ENCODE measurements around the gene AGR3.

The AGR3 gene

DNA sequence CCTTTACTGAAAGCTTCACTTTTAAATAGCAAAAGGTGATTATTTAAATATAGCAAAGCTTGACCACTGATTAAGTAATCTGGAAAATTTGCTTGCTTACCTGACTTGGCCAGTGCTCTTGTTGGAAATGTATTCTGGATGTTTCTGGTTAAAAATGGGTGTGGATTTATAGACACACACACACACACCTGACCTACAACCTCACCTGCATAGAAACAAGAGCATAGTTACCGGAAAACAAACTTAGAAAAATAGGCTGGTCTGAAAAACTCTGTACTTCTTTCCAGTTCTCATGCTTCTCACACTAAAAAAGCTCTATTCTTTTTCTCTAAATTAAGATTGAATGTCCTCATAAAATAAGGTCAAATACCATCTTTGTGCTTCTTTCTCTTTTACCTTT is at the start of gene AGR3:
TSS of gene AGR3 (minus strand) at position 140 of the 400 bp plus-strand sequence. CDS start 3,365 bp downstream, outside the sequence.
- no peak for DNase-seq (ENCODE audit: low read depth in 2 of 2)

DNA sequence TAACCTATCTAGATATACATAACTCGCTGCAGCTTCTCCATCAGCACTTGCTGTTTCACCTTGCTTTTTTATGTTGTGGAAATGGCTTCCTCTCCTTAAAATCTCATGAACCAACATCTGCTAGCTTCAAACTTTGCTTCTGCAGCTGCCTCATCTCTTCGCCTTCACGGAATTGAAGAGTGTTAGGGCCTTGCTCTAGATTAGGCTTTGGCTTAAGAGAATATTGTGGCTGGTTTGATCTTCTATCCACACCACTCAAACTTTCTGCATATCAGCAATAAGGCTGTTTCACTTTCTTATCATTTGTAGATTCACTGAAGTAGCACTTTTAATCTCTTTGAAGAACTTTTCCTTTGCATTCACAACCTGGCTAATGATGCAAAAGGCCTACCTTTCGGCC is 49.2 kb upstream of the AGR3 start:
- DNase-seq (ENCODE audit: low read depth in 2 of 2): no peak

DNA sequence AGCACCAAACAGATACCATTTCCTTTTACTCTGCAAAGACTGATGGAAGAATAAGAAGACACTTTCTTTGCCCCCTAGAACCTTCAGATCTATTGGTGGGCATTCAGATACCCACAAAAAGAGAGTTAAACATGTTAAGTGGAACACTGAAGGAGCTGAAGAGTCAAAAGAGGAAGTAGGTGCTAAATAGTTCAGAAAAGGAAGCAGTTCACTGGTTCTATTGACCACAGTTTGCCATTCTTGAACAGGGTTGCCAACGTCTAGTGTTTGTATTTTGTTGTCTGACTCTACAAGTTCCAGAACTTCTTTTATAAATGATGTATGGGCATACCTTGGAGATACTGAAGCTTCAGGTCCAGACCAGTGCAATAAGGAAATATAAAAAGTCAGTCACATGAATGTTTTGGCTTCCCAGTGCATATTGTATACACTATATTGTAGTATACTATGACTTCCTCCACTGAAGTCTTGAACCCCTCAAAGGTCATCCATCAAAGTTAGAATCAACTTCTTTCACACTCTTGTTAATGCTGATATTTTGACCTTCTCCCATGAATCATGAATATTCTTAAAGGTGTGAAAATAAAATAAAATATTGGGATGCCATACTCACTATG is 47.5 kb upstream of the AGR3 start:
- DNase-seq (ENCODE audit: low read depth in 2 of 2): no peak

DNA sequence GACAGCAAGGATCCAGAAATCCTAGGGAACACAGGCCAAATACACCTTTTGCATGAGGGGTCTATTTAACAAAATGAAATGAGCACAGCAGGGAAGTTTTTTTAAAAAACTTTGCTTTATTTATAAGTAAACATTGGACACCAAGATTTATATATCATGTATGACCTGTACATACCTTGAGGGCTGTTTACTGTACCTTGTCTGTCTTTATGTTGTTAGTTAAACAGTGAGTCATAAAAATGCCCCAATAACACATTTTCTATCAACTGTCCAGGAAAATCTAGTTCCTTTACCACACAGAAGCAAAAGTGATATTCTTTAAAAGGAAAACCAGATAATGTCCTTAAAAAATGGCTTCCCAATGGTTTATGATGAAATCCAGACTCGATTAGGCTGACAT is 45.1 kb upstream of the AGR3 start:
- DNase-seq (ENCODE audit: low read depth in 2 of 2): no peak

DNA sequence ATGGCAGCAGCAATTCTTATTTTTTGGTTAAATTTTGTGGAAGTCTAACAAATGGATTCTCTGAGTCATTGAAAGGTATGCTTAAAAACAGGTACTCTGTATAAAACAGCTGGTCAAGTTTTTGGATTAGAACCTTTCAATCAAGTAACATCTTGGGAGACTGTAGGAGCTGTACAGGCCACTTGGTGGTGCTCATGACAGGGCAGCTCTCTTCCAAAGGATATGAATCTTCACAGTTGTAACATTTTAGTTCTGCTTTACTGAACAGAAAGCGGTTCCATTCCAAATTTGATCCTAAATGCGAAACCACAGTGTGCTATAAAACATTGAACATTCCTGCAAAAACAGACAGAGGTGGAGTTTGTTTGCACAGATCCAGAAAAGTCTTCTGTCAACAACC is 44.5 kb upstream of the AGR3 start:
- DNase-seq (ENCODE audit: low read depth in 2 of 2): no peak

DNA sequence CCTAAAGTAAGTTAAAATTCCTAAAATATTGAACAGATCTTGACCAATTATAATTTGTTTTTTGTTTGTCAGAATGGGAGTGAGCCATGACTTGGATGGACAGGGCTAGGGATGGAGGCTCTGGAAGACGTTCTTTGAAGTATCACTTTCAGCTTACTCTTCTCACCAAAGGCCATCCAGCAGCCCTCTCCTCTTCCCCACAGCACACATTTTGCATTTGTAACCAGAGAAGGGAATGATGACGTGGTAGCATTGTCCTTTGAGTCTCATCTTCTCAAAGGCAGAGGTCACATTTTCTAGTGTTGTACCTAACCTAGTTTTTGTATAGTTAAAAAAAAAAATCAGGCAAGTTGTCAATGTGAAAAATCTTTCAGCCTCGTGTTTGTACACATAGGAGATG is 43.8 kb upstream of the AGR3 start:
- DNase-seq (ENCODE audit: low read depth in 2 of 2): no peak

DNA sequence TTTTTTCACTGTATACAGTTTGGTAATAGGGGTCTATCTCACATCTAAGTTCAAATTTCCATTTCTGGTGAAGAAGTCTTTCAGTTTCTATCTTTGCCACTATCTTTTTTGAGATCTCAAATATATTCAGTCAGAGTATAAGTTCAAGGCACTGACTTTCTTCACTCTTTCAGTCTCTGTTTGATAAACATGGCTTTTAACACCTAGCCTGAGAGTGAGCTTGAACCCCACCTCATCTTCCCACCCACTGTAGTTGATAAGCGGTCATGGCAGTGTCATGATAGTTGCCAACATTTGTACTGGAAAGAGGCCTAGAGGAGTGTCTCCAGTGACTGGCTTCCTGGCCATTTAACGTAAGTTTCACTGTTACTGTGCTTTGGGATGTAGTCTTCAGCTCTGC is 41.2 kb upstream of the AGR3 start:
- DNase-seq (ENCODE audit: low read depth in 2 of 2): no peak

DNA sequence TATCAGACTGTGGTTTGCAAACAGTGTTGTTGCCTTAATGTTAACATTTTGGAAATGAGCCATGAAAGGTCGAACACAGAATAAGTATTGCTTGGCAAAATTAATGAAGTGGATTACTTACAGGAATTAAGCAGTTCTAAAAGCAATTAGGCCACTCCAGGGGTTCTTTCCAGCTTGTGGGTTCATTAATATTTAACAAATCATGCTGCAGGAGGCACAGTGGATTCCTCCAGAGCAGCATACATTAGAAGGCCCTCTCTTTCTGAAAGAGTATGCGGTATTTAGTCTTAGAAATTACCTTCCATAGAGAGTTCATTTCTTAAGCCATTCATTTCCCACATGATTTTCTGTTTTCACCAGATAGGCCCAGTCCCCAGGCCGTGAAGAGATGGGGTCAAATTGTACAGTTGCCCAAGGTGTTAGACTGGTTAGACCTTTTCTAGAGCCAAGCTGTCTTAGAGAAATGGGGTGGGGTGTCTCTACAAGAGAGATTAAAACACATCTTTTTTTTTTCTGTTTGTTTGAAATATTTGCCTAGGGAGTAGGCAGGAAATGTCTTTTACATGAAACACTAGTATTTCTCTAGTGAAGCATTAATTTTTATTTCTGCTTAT is 40.0 kb upstream of the AGR3 start:
- DNase-seq (ENCODE audit: low read depth in 2 of 2): no peak

DNA sequence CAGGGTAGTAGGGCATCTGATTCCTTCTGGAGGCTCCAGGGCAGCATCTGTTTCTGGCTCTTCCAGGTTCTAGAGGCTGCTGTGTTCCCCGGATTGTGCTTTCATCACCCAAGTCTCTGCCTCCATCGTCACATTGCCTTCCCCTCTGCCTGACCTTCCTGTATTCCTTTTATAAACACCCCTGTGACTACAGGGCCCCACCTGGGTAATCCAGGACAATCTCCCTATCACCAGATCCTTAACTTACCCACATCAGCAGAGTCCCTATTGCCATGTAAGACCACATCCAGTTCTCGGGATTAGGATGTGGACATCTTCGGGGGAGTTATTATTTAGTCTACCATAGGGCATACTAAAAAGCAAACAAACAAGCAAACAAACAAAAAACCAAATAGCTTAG is 39.4 kb upstream of the AGR3 start:
- no peak for DNase-seq (ENCODE audit: low read depth in 2 of 2)

DNA sequence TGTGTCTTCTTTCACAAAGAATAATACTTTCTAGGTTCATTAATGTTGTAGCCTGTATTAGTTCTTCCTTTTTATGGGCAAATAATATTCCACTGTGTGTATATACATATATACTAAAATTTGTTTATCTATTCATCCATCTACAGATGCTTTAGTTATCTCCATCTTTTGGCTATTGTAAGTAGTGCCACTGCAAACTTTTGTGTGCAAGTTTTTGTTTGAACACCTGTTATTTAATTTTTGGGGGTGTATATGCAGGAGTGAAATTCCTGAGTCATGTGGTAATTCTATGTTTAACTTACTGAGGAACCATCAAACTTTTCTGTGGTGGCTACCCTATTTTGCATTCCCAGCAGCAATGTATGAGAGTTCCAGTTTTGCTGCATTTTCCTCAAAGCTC is 37.7 kb upstream of the AGR3 start:
- DNase-seq (ENCODE audit: low read depth in 2 of 2): no peak

DNA sequence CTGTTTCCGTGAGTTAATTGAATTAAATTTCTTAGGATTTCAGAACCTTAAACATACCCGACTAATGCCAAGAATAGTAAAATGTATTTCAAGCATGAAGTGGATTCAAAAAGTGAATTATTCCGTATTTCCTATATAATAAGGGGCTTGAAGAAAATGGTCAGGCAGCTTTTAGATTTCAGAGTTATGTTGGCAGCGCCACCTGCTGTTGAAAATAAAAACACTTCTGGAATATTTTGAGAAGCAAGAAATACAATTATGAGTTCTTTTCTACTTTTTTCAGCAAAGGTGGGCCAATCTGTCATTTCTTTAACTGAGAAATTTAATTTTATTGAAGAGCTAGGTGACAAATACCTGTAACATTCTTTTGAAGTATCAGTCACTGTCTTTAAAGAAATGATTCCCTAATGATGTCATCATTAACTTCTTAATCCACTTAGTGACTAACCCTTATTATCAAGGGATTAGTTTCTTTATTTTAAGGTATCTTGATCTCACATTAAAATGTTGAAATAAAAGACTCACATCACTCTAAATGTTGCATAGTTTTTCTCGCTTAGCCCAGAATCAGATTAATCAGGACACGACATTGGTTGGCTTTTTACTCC is 36.6 kb upstream of the AGR3 start:
- DNase-seq (ENCODE audit: low read depth in 2 of 2): no peak

DNA sequence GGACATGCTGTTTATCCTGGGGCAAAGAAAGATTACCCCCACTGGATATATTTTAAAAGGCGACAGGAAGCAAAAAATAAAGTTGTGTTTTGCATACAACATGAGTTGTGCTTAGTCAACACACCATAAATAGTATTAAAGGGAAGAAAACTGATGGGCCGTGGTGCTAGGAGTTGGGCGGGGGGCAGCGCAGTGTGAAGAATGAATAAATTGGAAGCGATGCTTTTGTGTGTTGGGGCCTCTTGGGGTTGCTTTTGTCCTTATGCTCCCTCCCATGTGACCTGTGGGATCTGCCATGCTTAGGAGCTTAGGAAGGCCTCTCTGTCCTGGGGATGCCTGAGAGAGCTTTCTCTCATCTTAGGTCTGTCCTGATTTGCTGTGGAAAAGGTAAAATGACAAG is 35.0 kb upstream of the AGR3 start:
- no peak for DNase-seq (ENCODE audit: low read depth in 2 of 2)

DNA sequence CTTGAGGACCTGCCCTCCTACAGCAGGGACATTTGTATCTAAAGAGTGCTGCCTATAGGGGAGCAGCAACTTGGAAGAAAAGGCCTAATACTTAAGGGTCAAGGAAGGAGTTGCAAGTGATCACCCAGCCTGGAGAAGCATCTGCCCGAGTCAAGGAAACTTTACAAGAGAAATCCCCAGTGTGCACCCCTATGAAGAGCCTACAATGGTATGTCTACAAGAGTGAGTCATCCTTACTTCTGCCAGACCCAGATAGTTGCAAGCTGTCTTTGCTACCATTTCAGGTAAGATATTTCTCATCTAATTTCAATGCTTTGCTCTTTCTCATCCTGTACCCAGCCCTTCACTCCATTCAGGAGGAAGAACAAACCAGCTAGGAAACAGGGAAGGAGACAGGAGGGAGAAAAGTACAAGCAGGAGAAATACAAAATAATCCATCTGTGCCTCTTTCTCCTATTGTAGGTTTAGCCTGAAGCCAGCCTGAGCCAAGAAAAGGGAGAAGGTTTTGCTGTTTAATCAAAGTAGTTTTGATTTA is 34.4 kb upstream of the AGR3 start:
- no peak for DNase-seq (ENCODE audit: low read depth in 2 of 2)

DNA sequence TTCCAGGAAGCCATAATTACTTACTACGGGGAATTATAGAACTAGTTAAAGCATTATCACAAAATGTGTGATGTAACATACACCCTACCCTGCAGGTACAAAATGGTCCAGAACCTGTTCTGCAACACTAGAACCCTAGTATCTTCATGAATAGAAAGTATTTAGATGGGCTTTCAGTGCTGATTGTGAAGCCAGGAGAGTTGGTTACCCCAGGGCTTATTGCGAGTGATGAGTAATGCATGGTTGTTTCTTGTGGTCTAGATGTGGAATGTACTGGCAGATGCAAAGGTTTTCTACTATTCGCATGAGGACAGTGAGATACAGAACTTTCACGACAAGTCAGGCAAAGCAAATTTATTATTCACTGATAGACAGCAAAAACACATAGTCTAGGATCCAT is 33.6 kb upstream of the AGR3 start:
- no peak for DNase-seq (ENCODE audit: low read depth in 2 of 2)

DNA sequence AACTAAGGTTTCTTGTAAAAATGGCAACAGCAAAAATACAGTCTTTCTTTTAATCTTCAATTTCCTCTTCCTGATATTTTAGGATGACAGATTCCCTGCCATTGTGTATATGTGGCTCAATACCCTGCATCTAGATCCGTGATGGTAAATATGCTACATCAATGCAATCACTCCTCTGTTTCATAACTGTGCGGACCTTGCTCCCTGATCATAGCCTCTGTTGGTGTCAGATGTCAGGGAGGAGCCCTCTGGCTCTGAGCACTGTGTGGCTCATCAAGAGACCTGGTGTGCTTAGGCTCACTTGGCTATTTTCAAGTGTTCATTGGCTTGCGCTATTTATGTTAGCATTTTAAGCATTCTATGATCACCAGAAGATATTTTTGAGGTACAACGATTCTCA is 33.0 kb upstream of the AGR3 start:
- DNase-seq (ENCODE audit: low read depth in 2 of 2): no peak

DNA sequence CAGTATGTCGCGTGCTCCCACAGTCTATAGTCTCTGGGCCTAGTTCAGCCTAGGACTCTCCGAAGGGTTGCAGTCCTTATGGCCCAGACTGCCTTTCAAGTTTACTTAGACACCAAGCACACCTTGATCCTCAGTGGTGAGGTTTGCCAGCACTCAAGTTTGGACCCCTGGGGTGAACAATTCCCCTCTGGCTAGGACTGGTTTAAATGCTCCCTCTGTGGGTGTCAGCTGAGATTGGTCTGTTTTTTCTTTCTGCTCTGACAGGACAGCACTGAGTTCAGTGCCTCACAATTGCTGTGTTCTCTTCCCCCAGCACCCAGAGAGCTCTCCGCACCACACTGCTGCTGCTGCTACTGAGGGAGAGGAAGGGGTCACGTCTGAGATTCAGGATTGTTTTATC is 31.9 kb upstream of the AGR3 start:
- DNase-seq (ENCODE audit: low read depth in 2 of 2): no peak

DNA sequence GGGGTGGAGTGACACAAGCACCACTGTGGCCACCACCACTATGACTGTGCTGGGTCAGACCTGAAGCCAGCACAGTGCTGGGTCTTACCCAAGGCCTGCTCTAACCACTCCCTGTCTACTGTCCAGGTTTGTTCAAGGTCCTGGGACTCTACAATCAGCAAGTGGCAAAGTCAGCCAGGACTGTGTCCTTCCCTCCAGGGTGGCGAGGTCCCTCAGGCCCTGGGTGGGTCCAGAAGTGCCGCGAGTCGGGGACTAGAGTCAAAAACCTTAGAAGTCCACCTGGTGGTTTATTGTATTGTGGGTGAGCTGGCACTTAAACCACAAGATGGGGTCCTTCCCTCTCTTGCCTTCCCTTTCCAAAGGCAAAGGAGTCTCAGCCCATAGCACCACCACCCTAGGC is 30.8 kb upstream of the AGR3 start:
- no peak for DNase-seq (ENCODE audit: low read depth in 2 of 2)

DNA sequence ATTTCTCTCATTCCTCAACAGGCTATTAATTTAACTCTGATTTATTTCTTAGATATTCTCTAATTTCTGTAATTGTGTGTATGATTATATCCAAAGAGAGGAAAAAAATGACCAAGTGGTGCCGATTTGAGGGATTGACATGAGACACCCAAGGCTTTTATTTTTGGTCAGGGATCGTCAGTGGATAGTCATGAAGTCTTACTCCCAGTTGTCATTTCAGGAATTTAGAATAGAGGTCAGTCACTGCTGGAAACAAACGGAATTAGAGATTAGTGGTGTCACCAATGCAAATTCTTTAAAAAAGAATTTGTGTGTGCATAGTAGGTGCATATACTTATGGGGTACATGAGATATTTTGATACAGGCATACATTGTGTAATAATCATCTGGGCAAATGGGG is 26.8 kb upstream of the AGR3 start:
- no peak for DNase-seq (ENCODE audit: low read depth in 2 of 2)

DNA sequence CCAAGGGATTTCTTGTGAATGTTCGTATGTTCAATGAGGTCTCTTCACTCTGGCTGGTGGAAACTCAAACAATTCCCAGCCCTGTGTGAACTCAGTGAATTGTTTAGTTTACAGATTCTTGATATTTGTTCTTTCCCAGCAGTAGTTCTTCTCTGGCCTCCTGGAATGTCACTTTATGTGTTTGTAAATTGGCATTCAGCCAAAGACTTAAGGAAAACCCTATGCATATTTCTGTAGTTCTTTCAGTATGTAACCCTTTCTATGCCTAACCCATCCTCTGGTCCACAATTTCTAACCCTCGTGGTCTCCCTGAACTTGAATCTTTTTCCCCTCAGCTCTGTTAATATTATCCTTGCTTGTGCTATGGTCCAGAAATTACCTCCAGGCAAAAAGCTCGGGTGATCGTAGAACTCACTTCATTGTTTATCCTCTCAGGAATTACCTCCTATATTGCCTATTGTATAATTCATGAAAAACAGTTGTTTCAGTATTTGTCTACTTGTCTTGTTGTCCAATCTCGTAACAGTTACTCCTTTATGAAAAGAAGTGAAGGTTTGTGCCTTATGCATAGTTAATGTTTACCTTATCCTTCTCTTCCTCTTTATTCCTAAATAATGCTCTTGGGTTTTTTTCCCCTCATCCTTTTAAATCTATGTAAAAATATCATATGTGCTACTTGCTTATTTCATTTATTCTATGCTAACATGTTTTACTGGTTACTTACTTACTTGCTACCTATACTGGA is 23.7 kb upstream of the AGR3 start:
- DNase-seq (ENCODE audit: low read depth in 2 of 2): no peak

DNA sequence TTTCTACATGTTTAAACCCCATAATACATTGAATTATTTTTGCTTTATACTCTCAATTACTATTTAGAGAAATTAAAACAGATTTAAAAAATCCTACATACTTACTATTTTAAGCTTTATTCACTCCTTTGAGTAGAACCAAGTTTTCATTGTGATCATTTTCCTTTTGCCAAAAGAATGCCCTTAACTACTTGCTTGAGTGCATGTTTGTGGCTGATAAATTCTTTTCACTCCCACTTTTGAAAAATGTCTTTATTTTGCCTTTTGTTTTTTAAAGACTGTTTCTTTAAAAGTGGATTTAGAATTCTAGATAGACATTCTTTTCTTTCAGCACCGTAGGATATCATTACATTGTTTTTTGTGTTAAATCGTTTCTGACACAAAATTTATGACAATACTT is 22.3 kb upstream of the AGR3 start:
- DNase-seq (ENCODE audit: low read depth in 2 of 2): no peak

DNA sequence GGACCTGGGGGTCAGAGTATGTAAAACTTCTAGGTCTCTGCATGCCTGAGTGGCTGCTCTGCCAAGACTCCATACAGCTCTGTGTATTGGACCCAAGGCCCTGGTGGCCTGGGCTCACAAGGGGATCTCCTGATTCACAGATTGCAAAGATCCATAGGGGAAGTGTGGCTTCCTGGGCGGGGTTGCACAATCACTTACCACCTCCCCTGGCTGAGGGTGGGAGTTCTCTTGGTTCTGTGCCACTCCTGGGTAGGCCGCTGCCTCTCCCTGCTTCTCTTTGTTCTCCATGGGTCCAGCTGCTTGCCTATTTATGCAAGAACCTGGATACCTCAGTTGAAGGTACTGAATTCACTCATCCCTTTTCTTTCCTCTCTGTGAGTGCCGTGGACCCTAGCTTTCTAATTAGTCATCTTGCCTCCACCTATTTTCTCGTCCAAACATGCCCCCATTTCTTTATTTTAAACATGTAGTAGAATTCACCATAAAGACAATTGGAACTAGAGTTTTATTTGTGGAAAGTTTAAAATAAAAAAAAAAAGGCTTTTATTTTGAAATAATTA is 18.5 kb upstream of the AGR3 start:
- DNase-seq (ENCODE audit: low read depth in 2 of 2): no peak

DNA sequence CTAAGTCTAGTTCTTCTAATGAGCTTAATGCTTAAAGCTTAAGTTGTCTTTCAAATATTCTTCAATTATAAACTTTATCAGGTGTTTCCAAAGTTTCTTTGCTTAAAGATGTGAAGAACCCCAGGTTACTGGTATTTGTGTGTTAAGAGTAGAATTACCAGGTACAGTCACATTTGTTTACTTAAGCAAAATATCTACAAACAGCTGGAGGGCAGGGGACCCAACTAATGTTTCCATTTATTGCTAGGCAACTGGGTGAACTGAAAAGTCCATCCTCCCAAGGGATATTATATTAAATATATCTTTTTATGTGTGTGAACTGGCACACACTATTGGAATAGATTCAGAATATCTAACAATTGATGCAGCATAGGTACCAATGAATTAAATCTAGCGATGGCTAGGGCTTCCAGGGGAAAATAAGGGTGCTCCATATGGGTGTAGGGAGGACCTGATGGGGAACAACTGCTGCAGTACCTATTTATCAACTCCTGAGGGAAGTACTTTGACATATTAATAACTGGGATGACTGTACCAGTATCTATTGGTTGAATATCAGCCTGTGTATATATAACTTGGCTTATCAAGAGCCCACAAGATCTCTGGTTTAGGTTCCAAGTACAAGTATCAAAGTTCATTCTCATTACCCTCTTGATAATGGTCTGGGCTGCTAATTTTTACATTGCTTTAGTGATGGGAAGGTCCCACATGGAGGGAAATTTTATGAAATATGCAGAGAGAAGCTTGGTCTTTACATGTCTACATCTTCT is 10.3 kb upstream of the AGR3 start:
- DNase-seq (ENCODE audit: low read depth in 2 of 2): no peak
